Right lobe of liver (tissue), 6 donors: ENCODE results near the gene SEC22B. TPM values are rescaled to one million over a fixed set of nuclear protein-coding genes. Genes with fewer than 3 reads are reported as not detected.
"Not testable (repeated sequence)": the region's sequence is repeated elsewhere in the genome, so short reads cannot be mapped to it uniquely, and the experiment has no call there.

Experiments
- ATAC-seq, 4 donors: fragments of 200-7000 bp; cut with Tn5 transposase; one replicate each; pipeline ENCODE4 v1.9.1; 2020; ENCODE audit warnings: mild to moderate bottlenecking in 4 of 4, moderate library complexity in 4 of 4
- DNase-seq, 3 donors: peaks; one replicate each; pipeline ENCODE4 v3.0.0-alpha.2; 2020
- H3K27ac ChIP-seq, 3 donors: fragments of 200-600 bp; one replicate each; pipeline ENCODE4 v1.8.0; 2022
- H3K27me3 ChIP-seq, 2 donors: fragments of 200-600 bp; one replicate each; pipeline ENCODE4 v1.8.0; 2022
- H3K36me3 ChIP-seq, 4 donors: fragments of 200-600 bp; sonication (generic) in 1 of 4; one replicate each; pipeline versions ENCODE4 v1.5.1 to v1.8.0; 2017 to 2022; ENCODE audit warnings: control low read depth in 1 of 4
- H3K4me1 ChIP-seq, 4 donors: fragments of 200-600 bp; sonication (generic) in 1 of 4; one replicate each; pipeline versions ENCODE4 v1.5.1 to v1.8.0; 2017 to 2022; ENCODE audit warnings: control low read depth in 1 of 4
- H3K4me3 ChIP-seq, 3 donors: fragments of 200-600 bp; one replicate each; pipeline ENCODE4 v1.8.0; 2022
- H3K9me3 ChIP-seq, 4 donors: fragments of 200-600 bp; sonication (generic) in 1 of 4; one replicate each; pipeline versions ENCODE4 v1.5.1 to v1.8.0; 2017 to 2022; ENCODE audit warnings: control low read depth in 1 of 4
- POLR2A ChIP-seq: fragments of 450-650 bp; IDR thresholded peaks from one replicate; pipeline ENCODE4 v1.6.1; 2017; ENCODE audit warnings: antibody characterized with exemption, mild to moderate bottlenecking
- WGBS: methylation state at CpG from one replicate; pipeline ENCODE4 v1.1.6; 2018; ENCODE audit warnings: low coverage, low lambda C conversion rate; ENCODE audit not compliant: insufficient coverage; ENCODE audit errors: missing lambda C conversion rate; 5-methylcytosine and 5-hydroxymethylcytosine counted together
- intact Hi-C, 2 donors: fragments of 100-400 bp; cut with DNase I; formaldehyde crosslinking; loops; one replicate each; pipeline versions ENCODE4 v1.11.2 to v1.14.1; 2022
- total RNA-seq, 6 experiments: library from RNA; depleted of rRNA in 2 of 6; stranded (reverse); fragments of >200 nt in 2 of 6; fragmentation: NEBNext Ultra II Directional in 3 of 6; extraction: Animal tissue kit (Norgen Biotek cat#: 25700) in 3 of 6; gene quantifications; one replicate each; pipeline versions ENCODE4 v1.1.0 to v1.2.4, GENCODE V29; 2016 to 2023
- TF ChIP-seq, protein P1 (sequence below), 4 donors: fragments of 200-600 bp in 3 of 4; fragments of 450-650 bp in 1 of 4; IDR thresholded peaks; one replicate each; pipeline versions ENCODE4 v1.5.1 to v1.8.0; 2016 to 2022; ENCODE audit warnings: antibody characterized with exemption in 4 of 4, mild to moderate bottlenecking in 2 of 4
- donor health status: DM: no; HTN: yes; CAD: no.
- donor health status: DM: no; HTN: no; CAD: no.
- donor health status: DM: no; HTN: no; CAD: no.
- donor health status: DM: no; HTN: yes; CAD: no.
- donor health status: DM: no; HTN: yes; CAD: no.

The SEC22B gene
- total RNA-seq, 6 experiments from 2014 or later, result 17.3 to 26.8 (median 20.8) TPM

DNA sequence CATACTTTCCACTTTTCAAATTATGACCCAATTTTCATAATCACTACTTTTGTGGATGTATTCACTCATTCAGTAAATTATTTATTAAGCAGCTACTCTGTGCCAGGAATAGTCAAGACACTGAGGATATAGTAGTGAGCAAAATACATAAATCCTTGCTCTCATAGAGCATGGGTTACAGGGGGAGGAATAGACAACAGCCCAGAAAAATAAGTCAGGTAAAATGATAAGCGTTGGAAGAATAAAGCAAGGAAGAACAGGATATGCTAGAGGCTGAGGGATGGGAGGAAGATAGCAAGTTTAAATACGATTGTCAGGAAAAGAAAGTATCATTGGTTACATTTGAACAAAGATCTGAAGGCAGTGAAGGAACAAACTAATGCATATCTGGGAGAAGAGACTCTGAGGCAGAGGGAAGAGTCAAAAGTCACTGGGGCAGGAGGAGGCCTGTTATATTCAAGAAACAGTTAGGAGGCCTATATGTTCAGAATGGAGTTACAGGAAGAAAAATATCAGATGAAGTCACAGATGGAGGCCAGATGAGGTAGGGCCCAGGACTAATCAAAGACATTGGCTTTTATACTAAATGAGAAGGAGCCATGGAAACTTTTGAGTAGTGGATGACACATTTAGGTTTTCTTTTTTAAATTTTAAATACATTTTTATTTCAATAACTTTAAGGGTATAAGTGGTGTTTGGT, 42.9 kb downstream of the SEC22B start:
- no peak for ATAC-seq
- Histone ChIP-seq H3K9me3 (no peaks in the 10 kb centered on the region), H3K4me1 (peaks cover 0 to 15% (median 0%) of the 10 kb centered on the region in 4 donors), H3K4me3 (no peak overlapping the region), H3K27ac (no peak overlapping the region), H3K27me3 (no peaks in the 10 kb centered on the region), H3K36me3 (no peaks in the 10 kb centered on the region)
- intact Hi-C loops, result no loop called here
- 85% methylated on average over 2 of the region's 2 CpGs for WGBS
- no peak for DNase-seq
- TF ChIP-seq, protein P1, sequence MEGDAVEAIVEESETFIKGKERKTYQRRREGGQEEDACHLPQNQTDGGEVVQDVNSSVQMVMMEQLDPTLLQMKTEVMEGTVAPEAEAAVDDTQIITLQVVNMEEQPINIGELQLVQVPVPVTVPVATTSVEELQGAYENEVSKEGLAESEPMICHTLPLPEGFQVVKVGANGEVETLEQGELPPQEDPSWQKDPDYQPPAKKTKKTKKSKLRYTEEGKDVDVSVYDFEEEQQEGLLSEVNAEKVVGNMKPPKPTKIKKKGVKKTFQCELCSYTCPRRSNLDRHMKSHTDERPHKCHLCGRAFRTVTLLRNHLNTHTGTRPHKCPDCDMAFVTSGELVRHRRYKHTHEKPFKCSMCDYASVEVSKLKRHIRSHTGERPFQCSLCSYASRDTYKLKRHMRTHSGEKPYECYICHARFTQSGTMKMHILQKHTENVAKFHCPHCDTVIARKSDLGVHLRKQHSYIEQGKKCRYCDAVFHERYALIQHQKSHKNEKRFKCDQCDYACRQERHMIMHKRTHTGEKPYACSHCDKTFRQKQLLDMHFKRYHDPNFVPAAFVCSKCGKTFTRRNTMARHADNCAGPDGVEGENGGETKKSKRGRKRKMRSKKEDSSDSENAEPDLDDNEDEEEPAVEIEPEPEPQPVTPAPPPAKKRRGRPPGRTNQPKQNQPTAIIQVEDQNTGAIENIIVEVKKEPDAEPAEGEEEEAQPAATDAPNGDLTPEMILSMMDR (IDR thresholded peaks at IDR 0.05), result no peak
- no peak for TF ChIP-seq POLR2A

DNA sequence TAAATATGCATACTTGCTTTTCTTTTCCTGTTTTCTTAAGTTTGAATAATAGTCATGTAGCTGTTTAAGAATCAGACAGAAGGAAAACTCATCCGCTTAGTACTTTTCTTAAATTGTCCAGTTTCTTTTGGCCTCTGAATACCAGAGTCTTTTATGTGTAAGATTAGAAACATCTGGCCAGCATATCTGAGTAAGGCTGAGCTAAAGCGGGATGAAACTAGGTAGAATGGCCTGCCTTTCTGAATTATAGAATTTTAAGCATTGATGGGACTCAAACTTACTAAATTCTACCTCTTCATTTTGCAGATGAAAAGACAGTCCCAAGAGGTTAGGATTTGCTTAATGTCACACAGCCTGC, 43.9 kb downstream of the SEC22B start:
- 71% methylated on average over 2 of the region's 2 CpGs for WGBS
- H3K9me3 ChIP-seq, H3K4me3 ChIP-seq, intact Hi-C loops, H3K36me3 ChIP-seq, ATAC-seq, H3K27me3 ChIP-seq, DNase-seq: not testable (repeated sequence)
- Histone ChIP-seq H3K27ac (peak overlapping the region; percentile 32 to 54 (median 51)), H3K4me1 (peaks cover 0 to 15% (median 0%) of the 10 kb centered on the region in 4 donors)

DNA sequence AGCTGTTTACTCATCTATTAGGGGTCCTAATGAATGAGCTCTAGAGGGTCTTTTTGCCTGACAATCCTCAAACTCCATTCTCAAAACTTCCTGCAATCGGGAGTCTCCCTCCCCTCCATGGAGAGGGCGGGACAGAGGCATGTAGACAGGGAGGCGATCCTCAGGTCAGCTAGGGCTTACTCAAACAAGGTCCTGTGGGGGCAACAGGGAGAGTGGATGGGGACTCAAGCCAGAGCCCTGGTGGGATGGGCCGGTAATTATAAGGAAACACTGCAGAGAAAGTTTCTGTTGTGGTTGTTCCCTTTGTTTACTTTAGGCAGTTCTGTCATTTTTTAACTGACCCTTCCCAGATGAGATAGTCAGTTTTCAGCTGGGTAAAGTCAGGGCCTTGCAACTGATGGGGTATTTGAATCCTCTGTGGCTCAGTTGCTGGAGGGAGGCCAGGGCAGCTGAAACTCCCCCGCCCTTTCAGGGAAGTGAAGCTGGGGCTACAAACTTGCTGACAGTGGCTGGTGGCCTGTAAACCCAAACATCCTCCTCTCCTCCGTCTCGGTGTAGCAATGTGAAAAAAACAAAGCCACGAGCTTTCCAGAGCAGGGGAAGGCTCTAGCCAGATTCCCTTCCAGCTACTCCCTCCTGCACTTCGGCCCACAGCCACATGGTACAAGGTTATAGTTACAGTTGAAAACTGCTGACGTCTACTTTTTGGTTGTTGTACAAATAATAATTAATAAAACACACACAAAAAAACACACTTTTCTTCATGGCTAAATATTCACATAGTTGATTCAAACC, 44.5 kb downstream of the SEC22B start:
- Histone ChIP-seq H3K4me1 (peaks cover 0 to 15% (median 0%) of the 10 kb centered on the region in 4 donors), H3K27ac (peak overlapping the region; percentile 32 to 63 (median 54))
- WGBS, result 15% methylated on average over 2 of the region's 10 CpGs
- intact Hi-C loops, H3K27me3 ChIP-seq, H3K36me3 ChIP-seq, H3K4me3 ChIP-seq, H3K9me3 ChIP-seq: not testable (repeated sequence)
- DNase-seq, result peak; percentile 78 to 92 (median 87)
- peak; percentile 87 to 94 (median 89) for ATAC-seq

DNA sequence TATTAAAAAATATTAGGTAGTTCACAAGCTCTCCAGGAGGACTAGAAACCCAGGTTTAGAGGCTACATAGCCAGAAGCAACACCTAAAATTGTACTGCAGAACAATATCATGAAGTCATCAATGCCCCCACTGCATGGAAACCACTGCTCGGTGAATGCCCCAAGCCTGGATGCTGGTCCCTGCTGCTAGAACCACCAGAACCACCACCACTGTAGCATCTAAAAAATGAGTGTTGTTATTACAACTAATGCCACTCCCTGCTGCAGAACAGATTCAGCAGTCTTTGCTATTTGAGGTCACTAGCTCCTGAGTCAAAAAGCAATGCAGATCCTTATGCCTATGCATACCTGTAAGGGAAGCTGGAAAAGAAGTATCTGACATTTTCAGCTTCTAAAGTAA, 48.4 kb downstream of the SEC22B start:
- WGBS, result no CpG with 5 or more reads among the region's 1 CpG
- ATAC-seq, DNase-seq, H3K27ac ChIP-seq, H3K36me3 ChIP-seq, intact Hi-C loops, H3K9me3 ChIP-seq, H3K4me3 ChIP-seq, H3K27me3 ChIP-seq: not testable (repeated sequence)
- H3K4me1 ChIP-seq, result peaks cover 0 to 15% (median 0%) of the 10 kb centered on the region in 4 donors

DNA sequence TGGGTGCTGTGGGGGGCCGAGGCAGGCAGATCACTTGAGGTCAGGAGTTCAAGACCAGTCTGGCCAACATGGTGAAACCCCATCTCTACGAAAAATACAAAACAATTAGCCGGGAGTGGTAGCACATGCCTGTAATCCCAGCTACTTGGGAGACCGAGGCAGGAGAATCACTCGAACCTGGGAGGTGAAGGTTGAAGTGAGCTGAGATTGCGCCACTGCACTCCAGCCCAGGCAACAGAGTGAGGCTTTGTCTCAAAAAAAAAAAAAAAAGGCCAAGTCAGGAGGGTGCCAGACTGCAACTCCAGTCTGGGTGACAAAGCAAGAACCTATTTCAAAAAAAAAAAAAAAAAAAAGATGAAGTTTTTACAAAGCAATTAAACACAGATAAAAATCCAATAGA, 50.1 kb downstream of the SEC22B start:
- H3K9me3 ChIP-seq, ATAC-seq, H3K4me3 ChIP-seq, DNase-seq, H3K36me3 ChIP-seq, H3K27ac ChIP-seq, H3K4me1 ChIP-seq, H3K27me3 ChIP-seq, intact Hi-C loops: not testable (repeated sequence)
- 100% methylated on average over 1 of the region's 6 CpGs for WGBS

DNA sequence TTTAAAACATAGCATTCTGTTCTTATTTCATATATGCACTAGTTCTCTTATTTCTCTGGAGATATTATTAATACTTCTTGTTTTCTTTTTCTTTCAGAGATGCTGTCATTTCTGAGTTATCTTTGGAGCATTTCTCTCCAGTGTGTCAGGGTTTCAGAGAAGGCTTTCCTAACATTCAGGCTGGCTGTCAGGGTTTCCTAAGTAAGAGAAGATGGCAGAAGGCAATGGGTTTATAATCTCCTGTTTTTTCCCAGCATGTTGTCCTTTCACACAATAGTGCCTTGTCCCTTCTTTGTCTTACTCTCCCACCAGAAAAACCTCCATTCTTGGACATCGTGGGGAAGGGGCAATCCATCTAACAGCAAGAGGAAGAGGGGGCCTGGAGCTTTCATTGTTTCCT, 51.7 kb downstream of the SEC22B start:
- no CpG with 5 or more reads among the region's 1 CpG for WGBS
- H3K4me3 ChIP-seq, intact Hi-C loops, H3K27me3 ChIP-seq, H3K36me3 ChIP-seq, ATAC-seq, H3K27ac ChIP-seq, H3K4me1 ChIP-seq, DNase-seq, H3K9me3 ChIP-seq: not testable (repeated sequence)

DNA sequence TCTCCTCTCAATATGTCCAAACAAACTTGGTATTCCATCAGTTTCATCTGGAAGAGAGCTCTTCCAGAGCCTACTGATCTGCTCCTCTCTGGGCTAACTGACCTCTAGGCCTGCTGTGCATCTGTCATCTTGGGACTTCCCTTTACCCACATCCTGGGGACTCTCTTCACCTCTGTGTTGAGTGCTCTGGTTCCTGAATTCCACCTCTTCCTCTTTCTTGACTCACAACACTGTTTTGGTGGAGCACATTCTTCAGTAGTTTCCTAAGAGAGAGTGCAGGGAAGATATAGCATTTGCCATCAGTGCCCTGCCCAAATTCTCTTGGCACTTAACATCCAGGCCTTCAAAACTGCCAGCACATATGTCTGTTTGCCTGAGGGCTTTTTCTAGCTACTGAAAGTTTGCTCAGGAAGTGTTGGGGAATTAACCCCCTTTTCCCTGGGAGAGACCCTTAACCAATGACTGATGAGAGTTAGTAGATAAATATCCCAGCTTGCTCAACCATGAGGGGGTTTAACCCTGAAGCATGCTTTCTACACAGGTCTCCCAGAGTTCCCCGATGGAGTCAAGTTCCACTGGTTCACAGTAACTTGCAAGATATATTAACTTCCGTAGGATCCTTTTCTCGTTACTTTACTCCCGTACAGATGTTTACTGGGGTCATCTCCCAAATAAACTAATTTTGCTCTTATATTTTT, 52.4 kb downstream of the SEC22B start:
- DNase-seq, H3K27me3 ChIP-seq, H3K36me3 ChIP-seq, H3K9me3 ChIP-seq, H3K4me3 ChIP-seq, H3K4me1 ChIP-seq, intact Hi-C loops, H3K27ac ChIP-seq: not testable (repeated sequence)
- WGBS, result 75% methylated on average over 4 of the region's 4 CpGs
- ATAC-seq, result peak; percentile 62 to 72 (median 70)

DNA sequence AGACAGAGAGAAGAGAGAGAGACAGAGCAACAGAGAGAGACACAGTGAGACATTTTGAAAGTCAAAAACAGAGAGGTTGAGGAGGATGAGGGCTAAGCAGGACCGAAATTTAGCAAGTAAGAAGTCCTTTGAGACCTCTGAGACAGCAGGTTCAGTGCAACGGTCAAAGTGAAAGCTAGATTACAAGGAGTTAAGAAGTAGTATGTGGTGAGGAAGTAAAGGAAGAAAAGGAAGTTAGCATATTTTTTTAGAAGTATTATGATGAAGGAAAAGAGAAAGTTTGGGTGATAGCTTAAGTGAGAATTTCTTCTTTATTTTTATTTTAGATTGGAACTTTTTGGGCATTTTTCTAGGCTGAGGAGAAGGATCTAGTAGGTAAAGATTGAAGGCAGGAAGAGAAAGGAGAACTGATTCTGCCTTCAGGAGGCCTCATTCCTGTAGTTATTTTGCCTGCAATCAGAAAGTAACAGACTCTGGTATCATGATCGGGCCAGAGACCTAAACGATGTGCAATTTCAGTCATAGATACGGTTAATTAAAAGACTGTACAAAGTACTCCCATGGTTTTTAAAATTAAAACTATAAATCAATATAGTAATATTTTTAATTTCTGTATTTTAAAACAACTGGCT, 53.9 kb downstream of the SEC22B start:
- H3K4me3 ChIP-seq, H3K9me3 ChIP-seq, H3K27ac ChIP-seq, intact Hi-C loops, H3K36me3 ChIP-seq, H3K27me3 ChIP-seq, DNase-seq, H3K4me1 ChIP-seq: not testable (repeated sequence)
- ATAC-seq, result peak in 2 of 4 donors; percentile 19 to 47
- WGBS, result 22% methylated on average over 1 of the region's 5 CpGs

DNA sequence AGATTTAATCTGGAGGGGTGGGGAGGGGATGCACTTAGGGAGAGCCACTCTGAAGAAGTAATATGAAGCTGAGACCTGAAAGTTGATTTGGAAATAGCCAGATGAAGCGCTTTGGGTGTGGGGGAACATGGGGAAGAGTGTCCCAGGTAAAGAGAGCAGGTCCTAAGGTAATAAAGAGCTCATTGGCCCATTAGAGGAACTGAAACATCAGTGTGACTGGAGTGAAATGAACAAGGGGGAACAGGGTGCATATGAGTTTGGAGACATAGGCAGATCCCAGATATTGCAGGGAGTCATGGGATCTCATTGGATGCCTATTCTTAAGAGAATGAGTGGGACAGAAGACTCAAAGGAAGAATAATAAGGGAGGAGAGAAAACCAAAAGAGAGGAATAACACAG, 54.5 kb downstream of the SEC22B start:
- DNase-seq, H3K27ac ChIP-seq, H3K4me3 ChIP-seq, H3K4me1 ChIP-seq, ATAC-seq, H3K9me3 ChIP-seq, intact Hi-C loops, H3K27me3 ChIP-seq, H3K36me3 ChIP-seq: not testable (repeated sequence)
- 100% methylated on average over 1 of the region's 1 CpG for WGBS

DNA sequence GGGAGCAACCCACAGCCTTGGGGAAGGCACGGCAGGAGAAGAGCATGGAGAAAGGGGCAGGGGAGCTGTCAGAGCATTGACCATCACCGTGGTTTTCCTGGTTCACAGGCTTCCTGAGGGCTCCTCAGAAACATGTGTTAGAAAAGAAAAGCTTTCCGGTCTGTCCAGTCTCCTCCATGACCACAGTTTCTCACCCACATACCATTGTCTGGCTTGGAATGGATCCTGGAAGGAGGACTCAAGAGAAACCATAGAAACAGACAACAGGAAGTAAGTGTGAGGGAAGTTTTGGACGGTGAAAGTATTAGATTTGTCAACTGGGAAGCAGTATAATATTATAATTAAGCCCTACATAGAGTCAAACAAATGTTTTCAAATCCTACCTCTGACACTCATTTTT, 55.8 kb downstream of the SEC22B start:
- H3K4me1 ChIP-seq, DNase-seq, H3K4me3 ChIP-seq, ATAC-seq, intact Hi-C loops, H3K36me3 ChIP-seq, H3K27ac ChIP-seq, H3K27me3 ChIP-seq, H3K9me3 ChIP-seq: not testable (repeated sequence)
- WGBS, result 35% methylated on average over 2 of the region's 4 CpGs
